ENCODE measurements around the gene GSK3B. TPM values are rescaled to one million over a fixed set of nuclear protein-coding genes. Genes with fewer than 3 reads are reported as not detected.
A peak's percentile ranks its signal among the peaks of the same experiment; 100 is the strongest.
"Not testable (repeated sequence)": the region's sequence is repeated elsewhere in the genome, so short reads cannot be mapped to it uniquely, and the experiment has no call there.

Gene GSK3B
- total and polyA plus RNA-seq, 9 donors = 15.3 to 30.7 (median 27.0) TPM

- Histone ChIP-seq H3K36me3 (ENCODE audit: control insufficient read depth, insufficient read depth, low read length) (no peaks in the 10 kb centered on the region), H3K9me3 (replicated peaks; ENCODE audit: control insufficient read depth, low read depth, low read length) (peaks cover 2% of the 10 kb centered on the region), H3K27me3 (ENCODE audit: control insufficient read depth, insufficient read depth, low read length) (no peaks in the 10 kb centered on the region), H3K4me1 (ENCODE audit: control insufficient read depth, insufficient read depth, low read length) (no peaks in the 10 kb centered on the region), H3K27ac (ENCODE audit: low read length) (no peak overlapping the region), H3K4me3 (ENCODE audit: low read length) (no peak overlapping the region)
- WGBS (ENCODE audit: insufficient coverage) = no CpG with 5 or more reads among the region's 1 CpG
- DNase-seq = no peak
These were observed 70.1 kb downstream of the GSK3B start for GRCh38 chr3:120024103-120024502.

GRCh38 chr3:120022729-120023128 is 71.5 kb downstream of the GSK3B start:
- no peaks in the 10 kb centered on the region for H3K36me3 ChIP-seq (ENCODE audit: control insufficient read depth, insufficient read depth, low read length)
- H3K4me1 ChIP-seq (ENCODE audit: control insufficient read depth, insufficient read depth, low read length) = no peaks in the 10 kb centered on the region
- H3K27me3 ChIP-seq (ENCODE audit: control insufficient read depth, insufficient read depth, low read length) = no peaks in the 10 kb centered on the region
- peaks cover 2% of the 10 kb centered on the region for H3K9me3 ChIP-seq (replicated peaks; ENCODE audit: control insufficient read depth, low read depth, low read length)
- no peak overlapping the region for H3K4me3 ChIP-seq (ENCODE audit: low read length)
- no peak for DNase-seq
- no peak overlapping the region for H3K27ac ChIP-seq (ENCODE audit: low read length)
- no CpG with 5 or more reads among the region's 2 CpGs for WGBS (ENCODE audit: insufficient coverage)

GRCh38 chr3:120021523-120021922 is 72.7 kb downstream of the GSK3B start:
- no peaks in the 10 kb centered on the region for H3K4me1 ChIP-seq (ENCODE audit: control insufficient read depth, insufficient read depth, low read length)
- H3K9me3 ChIP-seq (replicated peaks; ENCODE audit: control insufficient read depth, low read depth, low read length) = peaks cover 2% of the 10 kb centered on the region
- no peaks in the 10 kb centered on the region for H3K27me3 ChIP-seq (ENCODE audit: control insufficient read depth, insufficient read depth, low read length)
- no peak overlapping the region for H3K4me3 ChIP-seq (ENCODE audit: low read length)
- no peak overlapping the region for H3K27ac ChIP-seq (ENCODE audit: low read length)
- no peaks in the 10 kb centered on the region for H3K36me3 ChIP-seq (ENCODE audit: control insufficient read depth, insufficient read depth, low read length)
- no peak for DNase-seq

GRCh38 chr3:120018299-120018698 is 75.9 kb downstream of the GSK3B start:
- Histone ChIP-seq H3K27ac (ENCODE audit: low read length) (no peak overlapping the region), H3K9me3 (replicated peaks; ENCODE audit: control insufficient read depth, low read depth, low read length) (no peaks in the 10 kb centered on the region), H3K4me3 (ENCODE audit: low read length) (no peak overlapping the region), H3K4me1 (ENCODE audit: control insufficient read depth, insufficient read depth, low read length) (no peaks in the 10 kb centered on the region), H3K36me3 (ENCODE audit: control insufficient read depth, insufficient read depth, low read length) (no peaks in the 10 kb centered on the region), H3K27me3 (ENCODE audit: control insufficient read depth, insufficient read depth, low read length) (no peaks in the 10 kb centered on the region)
- WGBS (ENCODE audit: insufficient coverage) = 100% methylated on average over 2 of the region's 3 CpGs
- no peak for DNase-seq

GRCh38 chr3:120017692-120018091 is 76.6 kb downstream of the GSK3B start:
- no peak overlapping the region for H3K4me3 ChIP-seq (ENCODE audit: low read length)
- no peaks in the 10 kb centered on the region for H3K9me3 ChIP-seq (replicated peaks; ENCODE audit: control insufficient read depth, low read depth, low read length)
- H3K27ac ChIP-seq (ENCODE audit: low read length) = no peak overlapping the region
- no peaks in the 10 kb centered on the region for H3K4me1 ChIP-seq (ENCODE audit: control insufficient read depth, insufficient read depth, low read length)
- no peaks in the 10 kb centered on the region for H3K36me3 ChIP-seq (ENCODE audit: control insufficient read depth, insufficient read depth, low read length)
- no peaks in the 10 kb centered on the region for H3K27me3 ChIP-seq (ENCODE audit: control insufficient read depth, insufficient read depth, low read length)
- no CpG with 5 or more reads among the region's 3 CpGs for WGBS (ENCODE audit: insufficient coverage)
- no peak for DNase-seq

- Histone ChIP-seq H3K27me3 (ENCODE audit: control insufficient read depth, insufficient read depth, low read length) (no peaks in the 10 kb centered on the region), H3K27ac (ENCODE audit: low read length) (no peak overlapping the region), H3K4me1 (ENCODE audit: control insufficient read depth, insufficient read depth, low read length) (no peaks in the 10 kb centered on the region), H3K36me3 (ENCODE audit: control insufficient read depth, insufficient read depth, low read length) (no peaks in the 10 kb centered on the region), H3K4me3 (ENCODE audit: low read length) (no peak overlapping the region), H3K9me3 (replicated peaks; ENCODE audit: control insufficient read depth, low read depth, low read length) (peaks cover 2% of the 10 kb centered on the region)
- WGBS (ENCODE audit: insufficient coverage) = no CpG with 5 or more reads among the region's 3 CpGs
- peak; percentile 6 for DNase-seq
These were observed 80.8 kb downstream of the GSK3B start for GRCh38 chr3:120013481-120013880.

- H3K36me3 ChIP-seq (ENCODE audit: control insufficient read depth, insufficient read depth, low read length); H3K4me1 ChIP-seq (ENCODE audit: control insufficient read depth, insufficient read depth, low read length); DNase-seq; H3K27me3 ChIP-seq (ENCODE audit: control insufficient read depth, insufficient read depth, low read length); H3K4me3 ChIP-seq (ENCODE audit: low read length); H3K27ac ChIP-seq (ENCODE audit: low read length); H3K9me3 ChIP-seq (replicated peaks; ENCODE audit: control insufficient read depth, low read depth, low read length): not testable (repeated sequence)
- WGBS (ENCODE audit: insufficient coverage) = no CpG with 5 or more reads among the region's 3 CpGs
These were observed 88.5 kb downstream of the GSK3B start for GRCh38 chr3:120005741-120006140.

- DNase-seq; H3K4me1 ChIP-seq (ENCODE audit: control insufficient read depth, insufficient read depth, low read length); H3K27ac ChIP-seq (ENCODE audit: low read length); H3K27me3 ChIP-seq (ENCODE audit: control insufficient read depth, insufficient read depth, low read length); H3K4me3 ChIP-seq (ENCODE audit: low read length); H3K36me3 ChIP-seq (ENCODE audit: control insufficient read depth, insufficient read depth, low read length); H3K9me3 ChIP-seq (replicated peaks; ENCODE audit: control insufficient read depth, low read depth, low read length): not testable (repeated sequence)
- WGBS (ENCODE audit: insufficient coverage) = 64% methylated on average over 6 of the region's 11 CpGs
These were observed 90.2 kb downstream of the GSK3B start for GRCh38 chr3:120004008-120004498.

- WGBS (ENCODE audit: insufficient coverage) = no CpG with 5 or more reads among the region's 1 CpG
- peaks cover 5% of the 10 kb centered on the region for H3K36me3 ChIP-seq (ENCODE audit: control insufficient read depth, insufficient read depth, low read length)
- H3K27me3 ChIP-seq (ENCODE audit: control insufficient read depth, insufficient read depth, low read length) = no peaks in the 10 kb centered on the region
- DNase-seq = no peak
- no peak overlapping the region for H3K27ac ChIP-seq (ENCODE audit: low read length)
- H3K4me1 ChIP-seq (ENCODE audit: control insufficient read depth, insufficient read depth, low read length) = no peaks in the 10 kb centered on the region
- no peak overlapping the region for H3K4me3 ChIP-seq (ENCODE audit: low read length)
- H3K9me3 ChIP-seq (replicated peaks; ENCODE audit: control insufficient read depth, low read depth, low read length) = no peaks in the 10 kb centered on the region
These were observed 96.1 kb downstream of the GSK3B start for GRCh38 chr3:119998166-119998565.

- no peaks in the 10 kb centered on the region for H3K27me3 ChIP-seq (ENCODE audit: control insufficient read depth, insufficient read depth, low read length)
- no peaks in the 10 kb centered on the region for H3K4me1 ChIP-seq (ENCODE audit: control insufficient read depth, insufficient read depth, low read length)
- H3K4me3 ChIP-seq (ENCODE audit: low read length) = no peak overlapping the region
- peaks cover 3% of the 10 kb centered on the region for H3K9me3 ChIP-seq (replicated peaks; ENCODE audit: control insufficient read depth, low read depth, low read length)
- no peaks in the 10 kb centered on the region for H3K36me3 ChIP-seq (ENCODE audit: control insufficient read depth, insufficient read depth, low read length)
- DNase-seq = no peak
- H3K27ac ChIP-seq (ENCODE audit: low read length) = no peak overlapping the region
These were observed 103.4 kb downstream of the GSK3B start for GRCh38 chr3:119990888-119991287.

GRCh38 chr3:119989981-119990655 is 104.1 kb downstream of the GSK3B start:
- WGBS (ENCODE audit: insufficient coverage) = 93% methylated on average over 4 of the region's 8 CpGs
- H3K4me3 ChIP-seq (ENCODE audit: low read length) = no peak overlapping the region
- peaks cover 3% of the 10 kb centered on the region for H3K9me3 ChIP-seq (replicated peaks; ENCODE audit: control insufficient read depth, low read depth, low read length)
- no peak for DNase-seq
- H3K36me3 ChIP-seq (ENCODE audit: control insufficient read depth, insufficient read depth, low read length) = no peaks in the 10 kb centered on the region
- H3K27me3 ChIP-seq (ENCODE audit: control insufficient read depth, insufficient read depth, low read length) = no peaks in the 10 kb centered on the region
- no peaks in the 10 kb centered on the region for H3K4me1 ChIP-seq (ENCODE audit: control insufficient read depth, insufficient read depth, low read length)
- H3K27ac ChIP-seq (ENCODE audit: low read length) = no peak overlapping the region

Data from muscle of leg (tissue), 11 donors.